GM18520 (cell line): Measurements from ENCODE around the gene QRICH2.
"Not testable (repeated sequence)": the region's sequence is repeated elsewhere in the genome, so short reads cannot be mapped to it uniquely, and the experiment has no call there.

Experiments used
- ATAC-seq: cut with Tn5 transposase; IDR thresholded peaks from one replicate; pipeline ENCODE4 v1.9.1; 2021; ENCODE audit not compliant: unreplicated experiment

QRICH2 gene

DNA sequence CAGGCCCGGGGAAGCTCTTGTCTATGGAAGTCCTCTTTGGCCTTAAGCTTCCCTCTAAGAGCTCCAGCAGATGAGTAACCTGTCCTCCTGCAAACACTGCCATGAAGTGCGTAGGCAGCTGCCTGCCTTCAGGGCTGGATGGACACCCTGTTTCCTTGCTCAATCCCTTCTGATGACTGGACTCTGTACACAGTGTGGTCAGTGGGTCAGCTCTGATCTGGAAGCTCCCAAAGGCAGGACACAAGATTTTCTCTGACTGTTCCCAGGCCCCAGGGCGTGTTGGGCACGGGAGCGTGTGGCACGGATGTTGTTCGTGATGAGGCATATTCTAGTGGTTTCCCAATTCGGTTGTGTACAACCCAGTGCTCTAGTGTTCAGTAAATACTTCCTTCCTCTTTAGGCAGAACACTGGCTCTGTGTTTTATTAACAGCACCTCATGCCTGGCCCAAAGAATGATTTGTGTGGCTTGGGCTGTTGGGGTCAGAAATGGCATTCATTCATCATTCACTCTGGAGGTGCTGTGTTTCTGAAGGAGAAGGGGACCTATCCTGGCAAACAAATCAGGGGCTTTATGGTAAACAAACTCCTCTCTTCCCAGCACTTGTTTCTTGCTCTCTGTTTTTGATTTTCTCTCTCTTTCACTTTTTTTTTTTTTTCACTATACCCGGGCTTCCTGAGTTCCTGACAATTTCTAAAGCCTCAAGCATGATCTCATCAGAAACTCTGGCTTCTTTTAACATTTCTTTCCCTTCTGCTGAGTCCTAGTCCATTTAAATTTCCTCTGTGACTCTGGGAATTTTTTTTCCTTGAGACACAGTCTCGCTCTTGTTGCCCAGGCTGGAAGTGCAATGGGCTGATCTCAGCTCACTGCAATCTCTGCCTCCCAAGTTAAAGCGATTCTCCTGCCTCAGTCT, 55.8 kb downstream of the QRICH2 start:
- ATAC-seq = no peak

DNA sequence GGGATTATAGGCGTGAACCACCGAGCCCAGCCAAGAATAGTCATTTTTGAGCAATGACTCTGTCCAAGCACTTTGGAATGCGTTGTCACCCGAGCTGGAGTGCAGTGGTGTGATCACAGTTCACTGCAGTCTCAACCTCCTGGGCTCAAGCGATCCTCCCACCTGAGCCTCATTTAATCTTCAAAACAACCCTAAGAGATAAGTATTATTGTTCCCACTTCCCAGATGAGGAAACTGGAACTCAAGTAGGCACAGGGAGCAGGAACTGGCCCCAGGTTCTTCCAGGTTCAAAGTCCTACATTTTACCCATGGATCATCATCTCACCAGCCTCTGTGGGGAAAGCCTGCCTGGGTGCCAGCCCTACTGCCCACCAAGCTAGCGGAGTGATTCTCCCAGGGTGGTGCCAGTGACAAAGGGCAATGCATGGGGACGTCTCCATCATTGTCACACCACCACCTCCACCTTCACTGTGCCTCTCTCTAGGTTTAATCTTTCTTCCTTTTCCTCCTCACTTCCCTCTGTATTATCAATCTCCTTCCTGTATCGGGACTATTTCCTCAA, 56.5 kb downstream of the QRICH2 start:
- no peak for ATAC-seq

DNA sequence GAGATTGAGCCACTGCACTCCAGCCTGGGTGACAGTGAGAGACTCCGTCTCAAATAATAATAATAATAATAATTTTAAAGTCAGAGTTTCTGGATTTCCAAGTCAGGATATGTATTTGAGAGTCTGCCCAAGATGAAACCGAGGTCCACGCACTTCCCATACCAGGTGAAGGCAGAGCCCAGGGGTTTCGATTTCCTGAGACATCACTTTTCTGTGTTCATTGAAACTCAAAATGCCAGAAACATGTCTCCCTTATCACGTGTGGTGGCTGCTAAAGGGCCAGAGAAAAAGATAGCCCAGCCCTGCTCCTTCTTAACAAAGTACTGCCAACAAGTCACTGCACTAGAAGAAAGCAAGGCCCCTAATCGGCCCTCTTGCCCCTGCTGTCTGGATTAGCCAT, 57.9 kb downstream of the QRICH2 start:
- no peak for ATAC-seq

DNA sequence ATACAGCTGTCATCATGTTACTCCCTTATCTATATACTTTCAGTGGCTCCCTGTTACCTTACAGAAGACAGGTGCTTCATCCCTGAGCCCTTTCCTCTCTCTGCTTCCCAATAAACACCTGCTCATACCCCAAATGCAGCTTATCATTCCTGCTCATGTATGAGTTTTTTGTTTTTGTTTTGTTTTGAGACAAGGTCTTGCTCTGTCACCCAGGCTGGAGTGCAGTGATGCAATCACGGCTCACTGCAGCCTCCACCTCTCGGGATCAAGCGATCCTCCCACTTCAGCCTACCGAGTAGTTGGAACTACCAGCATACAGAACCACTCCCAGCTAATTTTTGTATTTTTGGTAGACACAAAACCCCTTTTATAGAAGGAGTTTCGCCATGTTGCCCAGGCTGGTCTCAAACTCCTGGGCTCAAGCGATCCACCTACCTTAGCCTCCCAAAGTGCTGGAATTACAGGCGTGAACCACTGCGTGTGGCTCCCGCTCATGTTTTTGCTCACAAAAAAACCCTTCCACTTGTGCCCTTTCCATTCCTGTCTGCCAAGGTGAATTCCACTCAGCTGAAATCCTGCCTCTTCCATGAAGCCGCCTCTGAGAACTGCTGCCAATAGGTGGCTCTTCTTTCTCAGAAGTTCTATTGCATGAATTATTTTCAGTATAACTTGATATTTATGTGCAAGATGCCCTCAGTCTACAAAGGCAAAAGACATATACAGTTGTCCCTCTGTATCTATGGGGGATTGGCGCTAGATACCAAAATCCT, 59.9 kb downstream of the QRICH2 start:
- ATAC-seq = no peak

DNA sequence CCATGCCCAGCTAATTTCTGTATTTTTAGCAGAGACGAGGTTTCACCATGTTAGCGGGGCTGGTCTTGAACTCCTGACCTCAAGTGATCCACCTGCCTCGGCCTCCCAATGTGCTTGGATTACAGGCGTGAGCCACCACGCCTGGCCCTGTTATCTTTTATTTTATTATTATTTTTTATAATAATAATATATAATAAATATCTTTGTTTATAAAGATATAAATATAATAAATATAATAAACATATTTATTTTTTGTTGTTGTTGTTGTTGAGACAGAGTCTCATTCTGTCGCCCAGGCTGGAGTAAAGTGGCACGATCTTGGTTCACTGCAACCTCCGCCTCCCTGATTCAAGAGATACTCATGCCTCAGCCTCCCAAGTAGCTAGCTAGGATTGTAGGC, 60.8 kb downstream of the QRICH2 start:
- ATAC-seq = no peak

DNA sequence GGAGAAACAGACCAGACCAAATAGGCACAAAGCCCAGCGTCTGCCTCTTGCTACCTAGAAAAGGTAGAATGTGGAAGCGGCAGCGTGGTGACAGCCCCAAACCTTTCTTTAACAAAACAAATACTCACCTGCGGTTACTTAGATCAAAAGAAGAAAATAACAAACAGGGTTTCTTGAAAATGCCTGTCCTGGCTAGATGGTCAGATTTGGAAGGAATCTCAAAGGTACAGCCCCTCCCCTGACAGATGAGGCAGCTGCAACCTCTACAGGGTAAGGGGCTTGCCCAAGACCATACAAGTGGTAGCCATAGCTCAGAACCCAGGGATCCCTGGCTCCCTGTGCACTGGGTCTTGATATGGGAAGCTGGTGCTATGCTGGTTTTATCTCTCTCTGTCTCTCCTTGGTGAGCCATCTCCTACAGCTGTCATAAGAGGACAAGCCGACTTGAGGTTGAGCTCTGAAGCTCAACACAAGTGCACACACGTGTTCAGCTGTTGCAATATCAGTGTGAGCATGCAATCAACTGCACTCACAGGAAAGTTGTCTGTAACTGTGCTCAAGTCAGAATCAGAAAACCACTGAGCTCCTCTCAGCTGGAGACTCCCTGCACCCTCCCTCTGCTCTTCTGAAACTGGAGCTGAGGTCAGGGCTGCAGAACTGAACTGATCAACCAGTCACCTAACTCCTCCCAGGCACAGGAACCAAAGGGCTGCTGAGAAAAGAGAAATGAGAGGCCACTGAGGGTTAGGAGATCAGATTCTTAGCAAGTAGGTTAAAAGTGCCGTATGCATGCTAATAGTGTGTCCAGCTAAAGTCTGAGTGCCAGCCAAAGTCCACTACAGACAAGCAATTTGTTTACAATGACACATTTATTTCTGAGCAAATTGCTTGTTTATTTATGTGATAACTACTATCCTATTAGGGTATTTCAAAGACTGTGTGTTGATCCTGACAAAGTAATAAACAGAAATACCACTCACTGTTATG, 61.7 kb downstream of the QRICH2 start:
- ATAC-seq = peak; percentile 93

DNA sequence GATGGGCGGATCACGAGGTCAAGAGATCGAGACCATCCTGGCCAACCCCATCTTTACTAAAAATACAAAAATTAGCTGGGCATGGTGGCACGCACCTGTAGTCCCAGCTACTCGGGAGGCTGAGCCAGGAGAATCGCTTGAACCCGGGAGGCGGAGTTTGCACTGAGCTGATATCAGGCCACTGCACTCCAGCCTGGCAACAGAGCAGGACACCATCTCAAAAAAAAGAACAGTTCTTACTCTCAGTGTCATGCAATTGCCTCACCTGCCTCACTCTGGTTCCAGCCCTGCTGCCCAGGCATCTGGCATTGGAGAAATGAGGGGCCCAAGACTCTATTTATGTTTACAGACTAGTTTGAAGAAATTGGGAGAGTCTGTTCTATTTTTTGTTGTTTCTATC, 63.4 kb downstream of the QRICH2 start:
- ATAC-seq = not testable (repeated sequence)

DNA sequence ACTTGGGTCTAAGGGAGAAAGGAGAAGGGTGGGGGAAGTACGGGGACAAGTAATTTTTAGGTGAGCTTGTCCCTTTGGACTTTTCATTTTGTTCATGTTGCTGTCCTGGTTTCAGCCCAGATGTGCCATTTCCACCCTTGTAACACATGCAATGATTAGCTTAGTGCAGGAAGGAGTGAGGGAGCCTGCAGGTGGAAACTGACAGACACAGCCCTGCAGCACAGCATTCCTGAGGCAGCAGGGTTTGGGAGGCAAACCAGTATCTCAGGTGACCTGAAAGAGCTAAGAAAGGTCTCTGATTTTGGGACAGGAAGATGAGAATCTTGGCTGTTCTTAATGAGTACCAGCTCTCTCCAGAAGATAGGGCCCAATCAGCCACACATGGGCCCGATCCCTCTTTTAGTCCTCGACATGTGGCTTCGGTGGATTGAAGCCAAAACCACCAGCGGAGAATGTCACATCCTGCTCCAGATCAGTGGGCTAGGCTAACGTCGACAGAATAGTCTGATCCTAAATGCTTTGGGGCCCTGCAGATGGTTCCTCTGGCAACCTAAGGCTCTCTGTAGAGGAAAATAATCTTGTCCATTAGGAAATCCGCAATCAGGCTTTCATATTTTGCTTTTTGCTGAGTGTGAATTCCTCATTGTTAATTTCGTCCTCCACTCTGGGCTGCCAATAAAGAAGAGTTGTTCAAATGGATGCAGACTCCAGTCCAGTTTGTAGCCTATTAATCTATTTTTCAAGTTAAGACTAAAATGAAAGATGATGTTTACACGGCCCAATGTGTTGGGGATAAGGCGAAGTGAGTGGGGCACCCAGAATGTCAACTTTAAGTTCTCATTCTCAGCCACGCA, 64.0 kb downstream of the QRICH2 start:
- no peak for ATAC-seq

DNA sequence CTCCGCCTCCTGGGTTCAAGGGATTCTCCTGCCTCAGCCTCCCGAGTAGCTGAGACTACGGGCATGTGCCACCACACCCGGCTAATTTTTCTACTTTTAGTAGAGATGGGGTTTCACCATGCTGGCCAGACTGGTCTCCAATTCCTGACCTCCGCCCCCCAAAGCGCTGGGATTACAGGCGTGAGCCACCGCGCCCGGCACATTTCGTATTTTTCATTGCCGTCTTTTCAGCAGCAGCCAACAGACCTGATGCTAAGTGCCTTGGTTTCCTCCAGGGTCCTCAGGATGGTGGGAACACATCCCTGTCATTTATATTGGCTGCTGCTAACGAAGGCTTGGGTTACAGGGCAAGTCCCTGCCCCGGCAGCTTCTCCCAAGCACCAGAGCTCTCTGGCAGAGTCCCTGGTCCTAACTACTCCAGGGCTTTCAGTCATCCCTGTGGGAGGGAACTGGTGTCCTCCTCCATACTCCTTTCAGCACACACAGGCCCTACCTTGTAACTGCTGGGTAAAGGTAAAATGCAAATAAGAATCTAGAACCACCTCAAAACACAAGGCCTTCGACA, 66.3 kb downstream of the QRICH2 start:
- ATAC-seq = no peak

DNA sequence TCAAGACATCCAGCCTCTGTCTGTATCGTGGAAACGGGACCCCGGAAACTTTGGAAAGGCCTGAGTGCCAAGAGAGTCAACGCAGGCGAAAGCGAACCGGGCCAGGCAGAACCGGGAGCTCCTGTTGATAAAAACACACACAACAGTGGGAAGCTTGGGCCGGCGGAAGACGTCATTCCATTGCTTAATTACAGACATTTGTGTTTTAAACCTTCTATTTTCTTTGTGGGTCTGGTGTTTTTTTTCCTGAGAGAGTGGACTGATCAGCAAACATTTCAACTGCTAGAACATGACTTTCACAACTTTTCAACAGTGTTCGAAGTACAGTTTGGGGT, 66.9 kb downstream of the QRICH2 start:
- ATAC-seq = no peak

DNA sequence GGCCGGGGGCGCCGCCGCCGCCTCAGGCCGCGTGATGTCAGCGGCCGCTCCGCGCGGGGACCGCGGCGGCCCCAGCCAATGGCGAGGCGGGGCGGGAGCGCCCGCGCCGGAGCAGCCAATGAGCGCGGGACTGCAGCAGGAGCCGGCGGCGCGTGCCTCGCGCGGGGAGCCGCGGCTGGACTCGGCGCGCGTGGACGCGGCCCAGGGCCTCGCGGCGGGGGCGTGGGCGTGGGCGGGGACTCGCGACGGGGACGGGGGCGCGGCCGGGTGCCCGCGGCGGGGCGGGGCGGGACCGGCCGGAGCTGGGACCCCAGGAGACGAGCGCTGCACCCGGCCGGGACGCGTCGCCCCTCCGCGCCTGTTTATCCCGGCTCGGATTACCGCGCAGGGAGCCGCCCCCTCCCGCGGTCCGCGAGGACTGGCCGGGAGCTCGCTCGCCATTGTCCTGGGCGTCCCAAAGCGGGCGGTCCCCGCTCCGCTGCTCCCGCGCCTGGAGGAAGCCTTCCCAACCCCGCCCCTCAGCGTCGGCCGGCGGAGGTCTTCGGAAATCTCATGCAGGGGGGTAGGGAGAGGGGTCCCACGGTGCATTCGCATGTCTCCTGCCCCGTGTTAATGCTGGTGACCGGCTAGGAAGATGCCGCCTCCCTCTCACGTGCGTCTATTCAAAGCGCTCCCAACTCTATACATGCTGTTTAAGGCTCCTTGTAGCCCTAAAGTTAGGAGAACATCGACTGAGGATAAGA, 67.4 kb downstream of the QRICH2 start, which contains the start of gene RNF157:
Gene RNF157, minus strand, starts transcription at position 33 of the 743 bp plus-strand sequence. CDS start 253 bp downstream, outside the sequence.
- ATAC-seq = peak; percentile 82

DNA sequence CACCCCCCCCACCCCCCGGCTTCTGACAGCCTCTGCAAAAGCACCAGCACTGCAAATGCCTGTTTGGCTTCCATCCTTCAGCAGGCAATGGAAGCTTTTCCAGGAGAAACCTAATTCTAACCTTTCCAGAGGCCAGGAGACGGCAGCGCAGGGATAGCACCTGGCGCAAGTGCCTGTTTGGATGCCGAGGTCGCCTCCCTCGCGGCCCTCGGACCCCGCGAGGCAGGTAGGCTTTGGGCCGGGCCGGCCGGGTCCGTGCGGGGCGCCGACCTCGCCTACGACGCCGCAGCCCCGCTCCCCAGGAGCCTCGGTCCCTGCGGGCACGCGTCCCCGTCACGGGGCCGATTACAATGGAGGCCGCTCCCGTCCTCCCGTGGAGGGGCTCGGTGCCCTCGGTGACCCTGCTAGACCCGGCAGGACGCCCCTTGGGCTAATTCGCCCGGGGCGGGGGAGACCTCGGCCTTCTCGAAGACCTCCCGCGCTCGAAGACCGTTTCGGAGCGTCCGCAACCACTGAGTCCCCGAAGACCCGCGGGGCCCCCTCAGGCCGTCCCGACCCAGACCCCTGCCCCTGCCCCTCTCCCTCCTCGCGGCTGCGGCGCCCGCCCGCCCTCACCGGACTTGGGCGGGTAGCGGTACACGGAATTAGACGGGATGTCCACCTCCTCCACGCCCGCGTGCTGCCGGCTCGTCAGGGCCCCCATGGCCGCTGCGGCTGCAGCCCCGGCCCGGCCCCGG, 68.4 kb downstream of the QRICH2 start:
- no peak for ATAC-seq

DNA sequence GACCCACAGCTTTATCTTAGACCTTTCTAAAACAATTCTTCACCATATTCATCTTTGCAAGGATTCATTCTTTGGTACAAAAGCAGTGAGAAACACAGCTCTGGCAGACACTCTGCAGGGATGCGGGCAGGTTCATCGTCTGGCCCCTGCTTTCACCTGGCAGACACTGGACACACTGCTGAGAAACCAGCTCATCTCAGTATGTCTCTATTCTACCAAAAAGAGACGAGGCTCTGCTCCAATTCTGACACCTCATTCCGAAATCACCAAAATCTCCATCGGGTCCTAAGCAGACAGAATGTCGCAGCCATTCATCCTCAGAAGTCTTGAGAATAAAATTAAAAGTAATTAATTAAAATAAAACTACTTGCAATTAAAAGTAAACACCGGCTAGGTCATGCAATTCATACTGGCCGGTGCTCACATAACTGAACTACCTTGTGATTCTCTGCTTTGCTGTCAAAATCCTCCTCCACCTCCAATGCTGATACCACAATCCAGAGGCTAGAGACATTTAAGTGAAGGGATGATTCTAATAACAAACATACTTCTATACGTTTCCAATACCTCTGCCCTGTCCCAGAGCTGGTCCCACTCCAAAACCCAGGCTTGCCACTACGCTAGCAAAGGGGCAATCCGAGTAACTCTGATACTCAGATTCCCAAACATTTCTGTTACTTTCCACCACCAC, 69.1 kb downstream of the QRICH2 start:
- ATAC-seq = no peak

DNA sequence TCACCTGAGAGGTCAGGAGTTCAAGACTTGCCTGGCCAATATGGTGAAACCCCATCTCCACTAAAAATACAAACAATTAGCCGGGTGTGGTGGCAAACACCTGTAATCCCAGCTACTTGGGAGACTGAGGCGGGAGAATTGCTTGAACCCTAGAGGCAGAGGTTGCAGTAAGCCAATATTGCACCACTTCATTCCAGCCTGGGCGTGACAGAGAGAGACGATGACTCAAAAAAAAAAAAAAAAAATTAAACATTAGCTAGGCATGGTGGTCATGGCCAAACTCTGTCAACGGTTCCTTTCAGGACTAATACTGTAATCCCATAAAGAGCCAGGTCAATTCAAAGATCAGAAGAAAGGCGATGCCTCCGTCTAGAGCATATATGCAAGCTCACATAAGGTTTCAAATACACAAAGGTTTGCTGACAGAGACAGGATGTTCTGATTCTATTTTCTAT, 70.2 kb downstream of the QRICH2 start:
- ATAC-seq = no peak

DNA sequence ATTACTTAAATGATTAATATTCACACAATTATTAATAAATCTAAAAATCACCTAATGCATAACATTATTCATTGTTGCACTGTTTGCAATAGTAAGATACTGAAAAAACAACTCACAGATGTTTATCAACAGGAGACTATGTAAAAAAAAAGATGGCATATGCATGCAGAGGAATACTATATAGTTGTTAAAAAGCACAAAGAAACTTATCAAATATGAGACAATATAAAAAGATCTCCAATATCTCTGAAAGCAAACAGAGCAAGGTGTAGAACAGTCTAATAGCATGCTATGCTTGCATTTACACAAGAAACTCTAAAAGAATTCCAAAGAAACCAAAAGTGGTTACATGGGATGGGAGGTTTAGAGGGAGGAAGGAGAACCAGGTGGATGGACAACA, 71.5 kb downstream of the QRICH2 start:
- no peak for ATAC-seq

DNA sequence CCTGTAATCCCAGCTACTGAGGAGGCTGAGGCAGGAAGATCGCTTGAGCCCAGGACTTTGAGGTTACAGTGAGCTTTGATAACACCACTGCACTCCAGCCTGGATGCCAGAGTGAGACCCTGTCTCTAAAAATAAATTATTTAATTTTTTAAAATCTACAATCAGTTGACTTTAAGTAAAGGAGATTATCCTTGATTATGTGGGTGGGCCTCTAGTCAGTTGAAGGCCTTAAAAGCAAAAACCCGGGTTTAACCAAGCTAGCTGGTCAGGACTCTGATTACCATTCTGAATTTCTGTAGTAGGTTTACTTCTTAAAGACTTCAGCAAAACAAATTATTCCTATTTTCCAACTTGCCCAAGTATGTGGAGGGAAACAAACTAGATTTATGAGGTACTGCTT, 72.2 kb downstream of the QRICH2 start:
- ATAC-seq = no peak

DNA sequence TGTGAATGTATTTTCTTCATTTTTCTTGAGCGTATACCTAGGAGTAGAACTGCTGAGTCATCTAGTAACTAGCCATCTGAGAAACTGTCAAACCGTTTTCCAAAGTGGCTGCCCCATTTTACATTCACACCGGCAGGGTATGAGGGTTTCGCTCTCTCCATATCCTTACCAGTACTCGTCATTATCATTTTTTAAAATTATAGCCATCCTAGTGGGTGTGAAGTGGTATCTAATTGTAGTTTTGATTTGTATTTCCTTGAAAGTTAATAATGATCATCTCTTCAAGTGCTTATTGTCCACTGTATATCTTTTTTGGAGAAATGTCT, 73.8 kb downstream of the QRICH2 start:
- no peak for ATAC-seq
